IMR-90 (cell line): ENCODE results near the gene C5orf24. TPM values are rescaled to one million over a fixed set of nuclear protein-coding genes. Genes with fewer than 3 reads are reported as not detected.

Experiments
- ATAC-seq: fragments of 200-7000 bp; cut with Tn5 transposase; 2 replicates; pipeline ENCODE4 v1.9.1; 2020; ENCODE audit warnings: low read depth, mild to moderate bottlenecking, moderate library complexity
- BruUV-seq: library from RNA; stranded (reverse); fragments of 400-500 nt; replicated peaks from 2 replicates; lab custom pipeline; 2021; lab: Mats Ljungman, UMichigan
- CTCF ChIA-PET: fragments of 300-600 bp; formaldehyde crosslinking; extraction: SDS; loops from one replicate; lab custom pipeline; 2021; ENCODE audit warnings: antibody characterized with exemption; lab: Yijun Ruan, JAX
- POLR2A ChIA-PET: fragments of 300-600 bp; sonication (Branson Sonifier 250); formaldehyde crosslinking; loops from one replicate; lab custom pipeline; 2022; ENCODE audit warnings: antibody characterized with exemption; ENCODE audit not compliant: unreplicated experiment; lab: Charles Lee
- DNase-seq: peaks from one replicate; pipeline ENCODE4 v3.0.0; 2013
- H2AFZ ChIP-seq: replicated peaks from 2 replicates; pipeline ENCODE3; 2013; ENCODE audit warnings: low read length, mild to moderate bottlenecking; ENCODE audit not compliant: poor library complexity
- H2AK5ac ChIP-seq: 2 replicates; pipeline ENCODE4 v1.6.1; 2013; ENCODE audit warnings: low read depth, low read length, inconsistent platforms
- H2AK9ac ChIP-seq: replicated peaks from 2 replicates; pipeline ENCODE3; 2013; ENCODE audit warnings: mild to moderate bottlenecking, low read depth, low read length, moderate library complexity; ENCODE audit not compliant: poor library complexity
- H2BK120ac ChIP-seq: 2 replicates; pipeline ENCODE4 v1.6.1; 2013; ENCODE audit warnings: low read depth, low read length, inconsistent platforms
- H2BK15ac ChIP-seq: 3 replicates; pipeline ENCODE4 v1.6.1; 2013; ENCODE audit warnings: low read depth, low read length, inconsistent platforms
- H2BK20ac ChIP-seq: 2 replicates; pipeline ENCODE4 v1.6.1; 2013; ENCODE audit warnings: low read depth, mild to moderate bottlenecking, inconsistent platforms, low read length, moderate library complexity
- H2BK5ac ChIP-seq: 2 replicates; pipeline ENCODE4 v1.6.1; 2013; ENCODE audit warnings: mild to moderate bottlenecking, low read depth, low read length, inconsistent platforms; ENCODE audit not compliant: poor library complexity, severe bottlenecking
- H3K14ac ChIP-seq: replicated peaks from 2 replicates; pipeline ENCODE4 v1.6.1; 2013; ENCODE audit warnings: low read depth, low read length, inconsistent platforms
- H3K18ac ChIP-seq: 2 replicates; pipeline ENCODE4 v1.6.1; 2013; ENCODE audit warnings: low read depth, low read length, control low read depth
- H3K23ac ChIP-seq: 2 replicates; pipeline ENCODE4 v1.6.1; 2013; ENCODE audit warnings: low read depth, low read length, inconsistent platforms
- H3K27ac ChIP-seq: 2 replicates; pipeline ENCODE4 v1.5.1; 2013; ENCODE audit warnings: mild to moderate bottlenecking, control low read depth, low read length; ENCODE audit not compliant: insufficient read depth
- H3K27me3 ChIP-seq: 2 replicates; pipeline ENCODE4 v1.6.1; 2013; ENCODE audit warnings: low read length; ENCODE audit not compliant: control insufficient read depth, insufficient read depth
- H3K36me3 ChIP-seq: 2 replicates; pipeline ENCODE4 v1.6.1; 2013; ENCODE audit warnings: low read length, mixed read lengths; ENCODE audit not compliant: control insufficient read depth, insufficient read depth
- H3K4ac ChIP-seq: 2 replicates; pipeline ENCODE4 v1.6.1; 2013; ENCODE audit warnings: low read depth, low read length, inconsistent platforms
- H3K4me1 ChIP-seq: 2 replicates; pipeline ENCODE4 v1.6.1; 2013; ENCODE audit warnings: low read length, mixed read lengths; ENCODE audit not compliant: control insufficient read depth, insufficient read depth
- H3K4me2 ChIP-seq: 2 replicates; pipeline ENCODE4 v1.6.1; 2013; ENCODE audit warnings: low read depth, mild to moderate bottlenecking, control low read depth, low read length, moderate library complexity
- H3K4me3 ChIP-seq: 2 replicates; pipeline ENCODE4 v1.5.1; 2013; ENCODE audit warnings: low read depth, mild to moderate bottlenecking, control low read depth, low read length, moderate library complexity; ENCODE audit not compliant: insufficient read depth
- H3K56ac ChIP-seq: 2 replicates; pipeline ENCODE4 v1.6.1; 2013; ENCODE audit warnings: low read length, inconsistent platforms; ENCODE audit not compliant: insufficient read depth; ENCODE audit errors: extremely low read depth
- H3K79me1 ChIP-seq, 2 experiments: 2 replicates each; pipeline ENCODE4 v1.6.1; 2013; ENCODE audit warnings: low read length in 2 of 2, inconsistent platforms in 1 of 2, low read depth in 1 of 2
- H3K9ac ChIP-seq: 2 replicates; pipeline ENCODE4 v1.6.1; 2013; ENCODE audit warnings: low read depth, low read length, control low read depth
- H3K9me1 ChIP-seq: 2 replicates; pipeline ENCODE4 v1.6.1; 2013; ENCODE audit warnings: low read length, inconsistent platforms; ENCODE audit not compliant: insufficient read depth
- H3K9me3 ChIP-seq: 2 replicates; pipeline ENCODE4 v1.6.1; 2013; ENCODE audit warnings: low read length; ENCODE audit not compliant: control insufficient read depth, insufficient read depth
- H4K20me1 ChIP-seq: 2 replicates; pipeline ENCODE4 v1.6.1; 2013; ENCODE audit warnings: low read length, inconsistent platforms; ENCODE audit not compliant: insufficient read depth
- H4K5ac ChIP-seq: 2 replicates; pipeline ENCODE4 v1.6.1; 2013; ENCODE audit warnings: mild to moderate bottlenecking, low read depth, low read length, control low read depth
- H4K8ac ChIP-seq, 2 experiments: 2 replicates each; pipeline ENCODE4 v1.6.1; 2013; ENCODE audit warnings: low read depth in 2 of 2, low read length in 2 of 2, control low read depth in 1 of 2, inconsistent platforms in 1 of 2
- H4K91ac ChIP-seq: 2 replicates; pipeline ENCODE4 v1.6.1; 2013; ENCODE audit warnings: low read depth, low read length, inconsistent platforms; ENCODE audit not compliant: insufficient read depth
- BHLHE40 ChIP-seq: fragments of 150-350 bp; IDR thresholded peaks from 2 replicates; pipeline ENCODE4 v1.6.1; 2016; ENCODE audit warnings: mild to moderate bottlenecking, low read depth, low read length
- CEBPB ChIP-seq: IDR thresholded peaks from 2 replicates; pipeline ENCODE4 v1.6.1; 2012; ENCODE audit warnings: low read depth, low read length, improper control_type of control experiment
- CHD1 ChIP-seq: IDR thresholded peaks from 2 replicates; pipeline ENCODE4 v1.6.1; 2012; ENCODE audit warnings: low read depth, low read length, improper control_type of control experiment
- FOS ChIP-seq: fragments of 150-350 bp; IDR thresholded peaks from 2 replicates; pipeline ENCODE4 v1.6.1; 2016; ENCODE audit warnings: low read depth, low read length
- MAFK ChIP-seq: IDR thresholded peaks from 2 replicates; pipeline ENCODE4 v1.6.1; 2012; ENCODE audit warnings: low read depth, low read length, improper control_type of control experiment
- MAZ ChIP-seq: IDR thresholded peaks from 2 replicates; pipeline ENCODE4 v1.6.1; 2012; ENCODE audit warnings: low read depth, mild to moderate bottlenecking, low read length, improper control_type of control experiment, moderate library complexity, borderline replicate concordance
- MXI1 ChIP-seq: IDR thresholded peaks from 2 replicates; pipeline ENCODE4 v1.6.1; 2012; ENCODE audit warnings: low read depth, mild to moderate bottlenecking, low read length, moderate library complexity, borderline replicate concordance
- NFE2L2 ChIP-seq: fragments of 150-350 bp; IDR thresholded peaks from 2 replicates; pipeline ENCODE4 v1.6.1; 2016; ENCODE audit warnings: low read depth, mild to moderate bottlenecking, low read length
- POLR2A ChIP-seq: IDR thresholded peaks from 2 replicates; pipeline ENCODE4 v1.6.1; 2012; ENCODE audit warnings: mild to moderate bottlenecking, low read depth, low read length
- RAD21 ChIP-seq: IDR thresholded peaks from 2 replicates; pipeline ENCODE4 v1.6.1; 2012; ENCODE audit warnings: low read length, improper control_type of control experiment
- RCOR1 ChIP-seq: IDR thresholded peaks from 2 replicates; pipeline ENCODE4 v1.6.1; 2012; ENCODE audit warnings: mild to moderate bottlenecking, low read length, improper control_type of control experiment; ENCODE audit not compliant: insufficient replicate concordance
- RFX5 ChIP-seq: IDR thresholded peaks from 2 replicates; pipeline ENCODE4 v1.8.0; 2012; ENCODE audit warnings: low read depth, mild to moderate bottlenecking, low read length, moderate library complexity
- SMC3 ChIP-seq: fragments of 150-350 bp; IDR thresholded peaks from 2 replicates; pipeline ENCODE4 v1.6.1; 2016; ENCODE audit warnings: low read depth, mild to moderate bottlenecking, antibody characterized with exemption, low read length, moderate library complexity
- WGBS, 2 experiments: methylation state at CpG; one replicate each; pipeline versions ENCODE4 v1.1.5 to v1.1.7; 2013; ENCODE audit warnings: missing lambda C conversion rate in 2 of 2; ENCODE audit not compliant: insufficient read length in 1 of 2; ENCODE audit errors: extremely low coverage in 2 of 2; 5-methylcytosine and 5-hydroxymethylcytosine counted together
- dilution Hi-C: fragments of 300-500 bp; cut with HindIII; formaldehyde crosslinking; loops from one replicate; pipeline ENCODE4 v1.14.3; 2018; ENCODE audit warnings: low sequenced_read_pairs; ENCODE audit not compliant: unreplicated experiment
- in situ Hi-C: fragments of 300-500 bp; cut with MboI; formaldehyde crosslinking; loops from 3 replicates; pipeline ENCODE4 v1.14.3; 2019; ENCODE audit warnings: low sequenced_read_pairs, inconsistent platforms, mixed read lengths
- intact Hi-C: fragments of 100-400 bp; cut with micrococcal nuclease; formaldehyde crosslinking; loops from 2 replicates; pipeline ENCODE4 v1.10.0; 2022
- polyA plus RNA-seq, 3 experiments: library from polyadenylated mRNA; depleted of rRNA; stranded (reverse); fragments of >200 nt; gene quantifications; 2 replicates each; pipeline ENCODE4 v1.2.3, GENCODE V29; 2012; ENCODE audit warnings: low replicate concordance in 1 of 3
- total RNA-seq: library from RNA; depleted of rRNA; stranded (reverse); fragments of >200 nt; gene quantifications from 2 replicates; pipeline ENCODE4 v1.2.3, GENCODE V29; 2012
- TF ChIP-seq, protein P1 (sequence below): conservative IDR thresholded peaks from 2 replicates; pipeline ENCODE4 v1.5.1; 2012; ENCODE audit warnings: mild to moderate bottlenecking, low read depth, low read length, improper control_type of control experiment
- TF ChIP-seq, protein P2 (sequence below): fragments of 150-350 bp; IDR thresholded peaks from 2 replicates; pipeline ENCODE4 v1.6.1; 2016; ENCODE audit warnings: low read depth, mild to moderate bottlenecking, low read length, moderate library complexity, borderline replicate concordance
- TF ChIP-seq, protein P3 (sequence below): fragments of 150-350 bp; IDR thresholded peaks from 2 replicates; pipeline ENCODE4 v1.6.1; 2017; ENCODE audit warnings: mild to moderate bottlenecking, antibody characterized with exemption, low read length, low read depth

Gene C5orf24
- total and polyA plus RNA-seq, 2 of the 4 experiments (the other 2 are of a cell fraction), result 29.8 to 44.9 TPM

DNA sequence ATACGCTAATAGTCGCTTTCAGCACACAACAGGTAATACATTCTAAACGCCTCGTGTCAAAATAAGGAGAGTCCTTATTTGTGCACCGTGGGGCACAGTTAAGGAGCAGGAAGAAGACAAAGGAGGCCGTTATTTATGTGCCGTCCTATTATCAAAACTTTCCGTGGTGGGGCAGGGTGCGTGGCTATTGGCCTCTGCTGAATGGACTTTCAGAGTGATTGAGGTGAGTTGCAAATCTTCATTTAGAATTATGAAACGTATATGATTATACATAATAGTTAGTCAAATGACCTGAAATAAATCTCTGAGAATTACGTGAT, 833 bp downstream of the C5orf24 start:
- Histone ChIP-seq H2AK5ac (peak overlapping the region; percentile 79), H3K9ac (peak overlapping the region; percentile 99), H3K27ac (peak overlapping the region; percentile 89), H2BK5ac (peak overlapping the region; percentile 84), H3K4me3 (peak overlapping the region; percentile 98), H2AFZ (peak overlapping the region; percentile 94), H3K4me2 (peak overlapping the region; percentile 95), H3K9me3 (no peaks in the 10 kb centered on the region), H3K4ac (peak overlapping the region; percentile 95), H3K56ac (peak overlapping the region; percentile 94), H3K79me1 (peaks cover 0 to 56% of the 10 kb centered on the region in 2 experiments; a peak in 3 of 4 replicates), H4K20me1 (peaks cover 27% of the 10 kb centered on the region; the same call in 1 of the 2 replicates), H3K18ac (peak overlapping the region; percentile 82), H4K91ac (peak overlapping the region; percentile 73), H3K9me1 (peaks cover 8% of the 10 kb centered on the region; the same call in 1 of the 2 replicates), H4K8ac (peak overlapping the region; percentile 15 to 96), H2BK20ac (no peak overlapping the region), H4K5ac (peak overlapping the region; percentile 81), H3K27me3 (no peaks in the 10 kb centered on the region), H3K4me1 (peaks cover 18% of the 10 kb centered on the region), H3K23ac (peak overlapping the region; percentile 98), H3K14ac (peak overlapping the region; percentile 97), H2AK9ac (peak overlapping the region; percentile 84), H2BK120ac (peak overlapping the region; percentile 22; the same call in 1 of the 2 replicates), H3K36me3 (peaks cover 9% of the 10 kb centered on the region), H2BK15ac (peak overlapping the region; percentile 16; the same call in 1 of the 3 replicates)
- in situ Hi-C loops, result no loop called here
- no peak for TF ChIP-seq FOS
- TF ChIP-seq RAD21, result no peak
- TF ChIP-seq SMC3, result no peak
- TF ChIP-seq MAFK, result no peak
- no peak for TF ChIP-seq MAZ
- no peak for TF ChIP-seq RFX5
- TF ChIP-seq, protein P1, sequence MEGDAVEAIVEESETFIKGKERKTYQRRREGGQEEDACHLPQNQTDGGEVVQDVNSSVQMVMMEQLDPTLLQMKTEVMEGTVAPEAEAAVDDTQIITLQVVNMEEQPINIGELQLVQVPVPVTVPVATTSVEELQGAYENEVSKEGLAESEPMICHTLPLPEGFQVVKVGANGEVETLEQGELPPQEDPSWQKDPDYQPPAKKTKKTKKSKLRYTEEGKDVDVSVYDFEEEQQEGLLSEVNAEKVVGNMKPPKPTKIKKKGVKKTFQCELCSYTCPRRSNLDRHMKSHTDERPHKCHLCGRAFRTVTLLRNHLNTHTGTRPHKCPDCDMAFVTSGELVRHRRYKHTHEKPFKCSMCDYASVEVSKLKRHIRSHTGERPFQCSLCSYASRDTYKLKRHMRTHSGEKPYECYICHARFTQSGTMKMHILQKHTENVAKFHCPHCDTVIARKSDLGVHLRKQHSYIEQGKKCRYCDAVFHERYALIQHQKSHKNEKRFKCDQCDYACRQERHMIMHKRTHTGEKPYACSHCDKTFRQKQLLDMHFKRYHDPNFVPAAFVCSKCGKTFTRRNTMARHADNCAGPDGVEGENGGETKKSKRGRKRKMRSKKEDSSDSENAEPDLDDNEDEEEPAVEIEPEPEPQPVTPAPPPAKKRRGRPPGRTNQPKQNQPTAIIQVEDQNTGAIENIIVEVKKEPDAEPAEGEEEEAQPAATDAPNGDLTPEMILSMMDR, result no peak
- no peak for TF ChIP-seq CEBPB
- TF ChIP-seq, protein P2, sequence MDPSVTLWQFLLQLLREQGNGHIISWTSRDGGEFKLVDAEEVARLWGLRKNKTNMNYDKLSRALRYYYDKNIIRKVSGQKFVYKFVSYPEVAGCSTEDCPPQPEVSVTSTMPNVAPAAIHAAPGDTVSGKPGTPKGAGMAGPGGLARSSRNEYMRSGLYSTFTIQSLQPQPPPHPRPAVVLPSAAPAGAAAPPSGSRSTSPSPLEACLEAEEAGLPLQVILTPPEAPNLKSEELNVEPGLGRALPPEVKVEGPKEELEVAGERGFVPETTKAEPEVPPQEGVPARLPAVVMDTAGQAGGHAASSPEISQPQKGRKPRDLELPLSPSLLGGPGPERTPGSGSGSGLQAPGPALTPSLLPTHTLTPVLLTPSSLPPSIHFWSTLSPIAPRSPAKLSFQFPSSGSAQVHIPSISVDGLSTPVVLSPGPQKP, result no peak
- TF ChIP-seq CHD1, result no peak
- TF ChIP-seq, protein P3, sequence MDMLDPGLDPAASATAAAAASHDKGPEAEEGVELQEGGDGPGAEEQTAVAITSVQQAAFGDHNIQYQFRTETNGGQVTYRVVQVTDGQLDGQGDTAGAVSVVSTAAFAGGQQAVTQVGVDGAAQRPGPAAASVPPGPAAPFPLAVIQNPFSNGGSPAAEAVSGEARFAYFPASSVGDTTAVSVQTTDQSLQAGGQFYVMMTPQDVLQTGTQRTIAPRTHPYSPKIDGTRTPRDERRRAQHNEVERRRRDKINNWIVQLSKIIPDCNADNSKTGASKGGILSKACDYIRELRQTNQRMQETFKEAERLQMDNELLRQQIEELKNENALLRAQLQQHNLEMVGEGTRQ, result no peak
- TF ChIP-seq BHLHE40, result no peak
- no peak for TF ChIP-seq NFE2L2
- no peak for TF ChIP-seq MXI1
- no peak for TF ChIP-seq RCOR1
- TF ChIP-seq POLR2A, result no peak
- intact Hi-C loops, result no loop called here
- TSS peak; percentile 30 for BruUV-seq
- ATAC-seq, result peak; percentile 1; the same call in 1 of the 2 replicates
- dilution Hi-C loops, result no loop called here
- ChIA-PET CTCF (no interaction called here), POLR2A (interaction anchor here (0.5 to 0.6 kb wide), 2 partner anchors 15 to 16 kb away, joined by 3 to 4 read pairs; no protein-coding TSS in a partner anchor)
- WGBS, 2 experiments, result no CpG with 5 or more reads among the region's 11 CpGs
- DNase-seq, result no peak
